H1 (cell line): ENCODE data around the gene SCGN. TPM values are rescaled to one million over a fixed set of nuclear protein-coding genes. Genes with fewer than 3 reads are reported as not detected.

Experiments used
- CTCF ChIA-PET: fragments of 300-600 bp; sonication (Branson Sonifier 250); formaldehyde crosslinking; loops from one replicate; lab custom pipeline; 2021; ENCODE audit not compliant: partially characterized antibody; lab: Charles Lee
- POLR2A ChIA-PET: fragments of 300-600 bp; sonication (Branson Sonifier 250); formaldehyde crosslinking; loops from one replicate; lab custom pipeline; 2021; ENCODE audit warnings: inconsistent platforms; ENCODE audit not compliant: partially characterized antibody; lab: Charles Lee
- DNase-seq, 2 experiments: peaks; one replicate each; pipeline versions ENCODE4 v3.0.0 to v3.0.0-alpha.2; 2010 to 2022; ENCODE audit warnings: low spot score in 2 of 2, low read depth in 1 of 2, mixed read lengths in 1 of 2
- FAIRE-seq: peaks from 2 replicates; lab custom pipeline; 2011; peaks lifted over from hg19 to GRCh38; lab: Jason Lieb, UNC
- H2AFZ ChIP-seq: 2 replicates; pipeline ENCODE4 v1.8.1; 2012; ENCODE audit warnings: low read length, inconsistent platforms
- H2AK5ac ChIP-seq: 2 replicates; pipeline ENCODE4 v1.6.1; 2013; ENCODE audit warnings: low read depth, low read length
- H2BK120ac ChIP-seq: replicated peaks from 2 replicates; pipeline ENCODE3; 2013; ENCODE audit warnings: low read depth, low read length, inconsistent platforms
- H2BK12ac ChIP-seq: 2 replicates; pipeline ENCODE4 v1.6.1; 2013; ENCODE audit warnings: low read depth, low read length
- H2BK15ac ChIP-seq: 2 replicates; pipeline ENCODE4 v1.6.1; 2013; ENCODE audit warnings: low read length
- H2BK20ac ChIP-seq: 2 replicates; pipeline ENCODE4 v1.6.1; 2013; ENCODE audit warnings: low read length
- H2BK5ac ChIP-seq: 2 replicates; pipeline ENCODE4 v1.6.1; 2013; ENCODE audit warnings: low read depth, low read length
- H3K14ac ChIP-seq: 2 replicates; pipeline ENCODE4 v1.6.1; 2013; ENCODE audit warnings: inconsistent platforms; ENCODE audit not compliant: insufficient read length
- H3K18ac ChIP-seq: 2 replicates; pipeline ENCODE4 v1.6.1; 2013; ENCODE audit warnings: low read length; ENCODE audit errors: extremely low read depth
- H3K23ac ChIP-seq: 2 replicates; pipeline ENCODE4 v1.6.1; 2013; ENCODE audit warnings: inconsistent platforms; ENCODE audit not compliant: insufficient read length
- H3K23me2 ChIP-seq: 2 replicates; pipeline ENCODE4 v1.6.1; 2013; ENCODE audit warnings: low read depth, low read length
- H3K27ac ChIP-seq: 2 replicates; pipeline ENCODE4 v1.6.1; 2011; ENCODE audit warnings: low read depth, low read length, inconsistent platforms
- H3K27me3 ChIP-seq, 4 experiments: replicated peaks in 1 of 4; 1 replicate in 1 of 4; 2 replicates in 3 of 4; pipeline versions ENCODE4 v1.6.1 to v1.8.1; 2011 to 2013; ENCODE audit warnings: low read length in 3 of 4, mild to moderate bottlenecking in 3 of 4, inconsistent platforms in 2 of 4, mixed read lengths in 2 of 4, moderate library complexity in 1 of 4; ENCODE audit not compliant: control insufficient read depth in 3 of 4, insufficient read depth in 3 of 4; ENCODE audit errors: extremely low read depth in 1 of 4
- H3K36me3 ChIP-seq, 4 experiments: 2 replicates each; pipeline versions ENCODE4 v1.6.1 to v1.8.1; 2011 to 2013; ENCODE audit warnings: mild to moderate bottlenecking in 4 of 4, low read length in 3 of 4, moderate library complexity in 2 of 4, control low read depth in 1 of 4, inconsistent platforms in 1 of 4; ENCODE audit not compliant: insufficient read depth in 4 of 4, control insufficient read depth in 2 of 4
- H3K4ac ChIP-seq: replicated peaks from 2 replicates; pipeline ENCODE3; 2013; ENCODE audit warnings: low read length, low read depth, mixed read lengths, inconsistent platforms; ENCODE audit not compliant: insufficient read length
- H3K4me1 ChIP-seq, 4 experiments: replicated peaks in 1 of 4; 1 replicate in 1 of 4; 2 replicates in 3 of 4; pipeline versions ENCODE4 v1.6.1 to v1.8.1; 2011 to 2013; ENCODE audit warnings: low read length in 3 of 4, inconsistent platforms in 2 of 4, mixed read lengths in 1 of 4; ENCODE audit not compliant: insufficient read depth in 4 of 4, control insufficient read depth in 3 of 4
- H3K4me2 ChIP-seq, 2 experiments: 2 replicates each; pipeline versions ENCODE4 v1.6.1 to v1.8.1; 2011 to 2013; ENCODE audit warnings: low read depth in 2 of 2, low read length in 2 of 2, control low read depth in 1 of 2, inconsistent platforms in 1 of 2, mild to moderate bottlenecking in 1 of 2; ENCODE audit not compliant: insufficient read depth in 1 of 2
- H3K4me3 ChIP-seq, 4 experiments: fragments of 200-600, 300-600 bp in 1 of 4; sonication (generic), shearing (Covaris generic), sonication (Bioruptor Twin) in 1 of 4; 2 replicates each; pipeline versions ENCODE4 v1.5.1 to v1.8.1; 2011 to 2016; ENCODE audit warnings: low read length in 4 of 4, low read depth in 3 of 4, control low read depth in 2 of 4, inconsistent platforms in 2 of 4, mild to moderate bottlenecking in 2 of 4, mixed read lengths in 1 of 4, moderate library complexity in 1 of 4; ENCODE audit not compliant: insufficient read depth in 2 of 4; ENCODE audit errors: extremely low read depth in 1 of 4
- H3K56ac ChIP-seq: replicated peaks from 2 replicates; pipeline ENCODE3; 2013; ENCODE audit warnings: low read depth, mild to moderate bottlenecking, mixed read lengths, low read length, inconsistent platforms; ENCODE audit not compliant: insufficient read length
- H3K79me1 ChIP-seq: 2 replicates; pipeline ENCODE4 v1.6.1; 2013; ENCODE audit warnings: low read depth, low read length, control low read depth
- H3K79me2 ChIP-seq, 2 experiments: 2 replicates each; pipeline versions ENCODE4 v1.6.1 to v1.8.1; 2012 to 2013; ENCODE audit warnings: low read length in 2 of 2, mild to moderate bottlenecking in 2 of 2, inconsistent platforms in 1 of 2; ENCODE audit not compliant: insufficient read depth in 2 of 2, control insufficient read depth in 1 of 2
- H3K9ac ChIP-seq, 4 experiments: replicated peaks in 1 of 4; 1 replicate in 1 of 4; 2 replicates in 3 of 4; pipeline versions ENCODE4 v1.6.1 to v1.8.1; 2011 to 2013; ENCODE audit warnings: low read depth in 3 of 4, low read length in 3 of 4, control low read depth in 2 of 4, mild to moderate bottlenecking in 2 of 4, moderate library complexity in 2 of 4, inconsistent platforms in 1 of 4; ENCODE audit errors: extremely low read depth in 1 of 4
- H3K9me3 ChIP-seq, 2 experiments: 2 replicates each; pipeline versions ENCODE4 v1.6.1 to v1.8.1; 2012 to 2013; ENCODE audit warnings: mild to moderate bottlenecking in 2 of 2, moderate library complexity in 2 of 2, control low read depth in 1 of 2, inconsistent platforms in 1 of 2, low read depth in 1 of 2, low read length in 1 of 2, mixed read lengths in 1 of 2; ENCODE audit not compliant: insufficient read depth in 2 of 2
- H4K20me1 ChIP-seq, 2 experiments: replicated peaks in 1 of 2; 2 replicates each; pipeline versions ENCODE3 to v1.8.1; 2011 to 2013; ENCODE audit warnings: inconsistent platforms in 2 of 2, low read length in 2 of 2, mild to moderate bottlenecking in 1 of 2; ENCODE audit not compliant: insufficient read depth in 2 of 2, control insufficient read depth in 1 of 2
- H4K5ac ChIP-seq: 2 replicates; pipeline ENCODE4 v1.6.1; 2013; ENCODE audit warnings: low read length, low read depth, mixed read lengths, inconsistent platforms; ENCODE audit not compliant: insufficient read length
- H4K8ac ChIP-seq: 2 replicates; pipeline ENCODE4 v1.8.0; 2013; ENCODE audit warnings: mild to moderate bottlenecking, moderate library complexity, low read length, inconsistent platforms; ENCODE audit not compliant: insufficient read depth; ENCODE audit errors: extremely low read depth
- H4K91ac ChIP-seq: replicated peaks from 2 replicates; pipeline ENCODE3; 2013; ENCODE audit warnings: low read length, mixed read lengths, inconsistent platforms; ENCODE audit not compliant: insufficient read length
- ATF2 ChIP-seq: IDR thresholded peaks from 2 replicates; pipeline ENCODE4 v1.6.1; 2012; ENCODE audit warnings: low read length, inconsistent platforms
- BCL11A ChIP-seq, 2 experiments: IDR thresholded peaks; one replicate each; pipeline ENCODE4 v1.6.1; 2011; ENCODE audit warnings: low read depth in 2 of 2, low read length in 2 of 2, mild to moderate bottlenecking in 2 of 2
- EGR1 ChIP-seq: IDR thresholded peaks from 2 replicates; pipeline ENCODE4 v1.6.1; 2011; ENCODE audit warnings: low read depth, low read length, borderline replicate concordance
- JUND ChIP-seq: IDR thresholded peaks from 2 replicates; pipeline ENCODE4 v1.6.1; 2011; ENCODE audit warnings: mild to moderate bottlenecking, improper control_type of control experiment, low read length
- KDM4A ChIP-seq: IDR thresholded peaks from one replicate; pipeline ENCODE4 v1.7.1; 2012; ENCODE audit warnings: low read depth, mild to moderate bottlenecking, moderate library complexity, low read length, inconsistent platforms; ENCODE audit not compliant: severe bottlenecking
- PHF8 ChIP-seq: fragments of 200-600 bp; sonication (generic); conservative IDR thresholded peaks from 2 replicates; pipeline ENCODE4 v1.7.1; 2012; ENCODE audit warnings: low read depth, mild to moderate bottlenecking, inconsistent platforms, low read length, moderate library complexity
- POLR2A ChIP-seq, 2 experiments: IDR thresholded peaks; 1 replicate in 1 of 2; 2 replicates in 1 of 2; pipeline ENCODE4 v1.6.1; 2011; ENCODE audit warnings: low read depth in 2 of 2, low read length in 2 of 2, mild to moderate bottlenecking in 2 of 2; ENCODE audit errors: control extremely low read depth in 1 of 2
- RBBP5 ChIP-seq: IDR thresholded peaks from 2 replicates; pipeline ENCODE4 v1.7.1; 2012; ENCODE audit warnings: low read depth, mild to moderate bottlenecking, inconsistent platforms, low read length, moderate library complexity, borderline replicate concordance
- RFX5 ChIP-seq: IDR thresholded peaks from 2 replicates; pipeline ENCODE4 v1.6.1; 2011; ENCODE audit warnings: low read depth, low read length, improper control_type of control experiment, borderline replicate concordance
- SAP30 ChIP-seq: fragments of 300-600 bp; sonication (generic); IDR thresholded peaks from 2 replicates; pipeline ENCODE4 v1.7.1; 2012; ENCODE audit warnings: low read length, moderate library complexity, mild to moderate bottlenecking, inconsistent platforms; ENCODE audit not compliant: insufficient read depth, insufficient replicate concordance
- SIRT6 ChIP-seq: IDR thresholded peaks from one replicate; pipeline ENCODE4 v1.7.1; 2012; ENCODE audit warnings: low read length, inconsistent platforms
- TAF1 ChIP-seq: IDR thresholded peaks from 2 replicates; pipeline ENCODE4 v1.6.1; 2011; ENCODE audit warnings: mild to moderate bottlenecking, low read depth, low read length
- TAF7 ChIP-seq: optimal IDR thresholded peaks from 2 replicates; pipeline ENCODE3; 2011; ENCODE audit warnings: low read depth, mild to moderate bottlenecking, inconsistent platforms, low read length, moderate library complexity, borderline replicate concordance
- YY1 ChIP-seq: IDR thresholded peaks from 2 replicates; pipeline ENCODE4 v1.6.1; 2011; ENCODE audit warnings: low read depth, mild to moderate bottlenecking, low read length
- WGBS, 2 experiments: shearing (Covaris generic) in 1 of 2; methylation state at CpG; one replicate each; pipeline versions ENCODE4 v1.1.6 to v1.1.7; 2013 to 2015; ENCODE audit warnings: low lambda C conversion rate in 2 of 2, mixed read lengths in 2 of 2, inconsistent platforms in 1 of 2, low coverage in 1 of 2, missing lambda C conversion rate in 1 of 2; ENCODE audit not compliant: insufficient replicate concordance in 2 of 2, insufficient coverage in 1 of 2, insufficient read length in 1 of 2; ENCODE audit errors: extremely low coverage in 1 of 2, missing lambda C conversion rate in 1 of 2; 5-methylcytosine and 5-hydroxymethylcytosine counted together
- polyA plus RNA-seq, 7 experiments: library from polyadenylated mRNA; depleted of rRNA in 3 of 7; stranded (reverse) in 5 of 7; unstranded in 2 of 7; fragments of >200 nt in 5 of 7; fragments of 200-250 nt in 2 of 7; gene quantifications; 1 replicate in 5 of 7; 2 replicates in 1 of 7; 4 replicates in 1 of 7; pipeline versions ENCODE4 v1.2.1 to v1.2.3, GENCODE V29; 2011 to 2013; ENCODE audit warnings: missing spikeins in 2 of 7, mixed read lengths in 2 of 7
- total RNA-seq: library from RNA; stranded (reverse); fragmentation: NEBNext Ultra II Directional; extraction: Animal tissue kit (Norgen Biotek cat#: 25700); gene quantifications from 2 replicates; pipeline ENCODE4 v1.2.1, GENCODE V29; 2021

Gene SCGN
- total and polyA plus RNA-seq, 2 of the 8 experiments (the other 6 are each of a cell fraction or from before 2014, with no cell fraction given) = not detected

DNA sequence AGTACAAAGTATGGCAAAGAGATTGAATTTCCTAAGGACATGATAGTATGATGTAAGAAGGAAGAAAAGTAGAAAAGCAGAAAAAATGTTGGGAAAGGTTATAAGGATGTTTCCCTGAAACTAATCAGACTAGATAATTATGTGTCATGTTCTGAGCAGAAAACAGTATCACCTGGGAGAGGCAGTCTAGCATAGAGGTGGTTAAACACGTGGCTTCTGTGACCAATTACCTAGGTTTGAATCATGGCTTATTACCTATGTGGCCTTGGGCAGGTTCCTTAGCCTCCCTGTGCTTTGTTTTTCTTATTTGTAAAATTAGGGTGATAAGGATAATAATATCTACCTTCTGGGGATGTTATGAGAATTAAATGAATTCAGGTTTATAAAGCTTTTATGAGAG lies 38.0 kb downstream of the SCGN start:
- Histone ChIP-seq H3K14ac (no peak overlapping the region), H3K4me1 (peaks cover 0 to 6% (median 2%) of the 10 kb centered on the region in 4 experiments; a peak in 3 of 7 replicates), H3K4ac (no peak overlapping the region), H4K91ac (no peak overlapping the region), H3K36me3 (no peaks in the 10 kb centered on the region), H2BK120ac (no peak overlapping the region), H3K27me3 (no peaks in the 10 kb centered on the region), H4K8ac (no peak overlapping the region), H3K79me2 (no peaks in the 10 kb centered on the region), H2BK5ac (no peak overlapping the region), H4K5ac (no peak overlapping the region), H3K23ac (no peak overlapping the region), H3K79me1 (no peaks in the 10 kb centered on the region), H3K4me3 (no peak overlapping the region), H3K9me3 (no peaks in the 10 kb centered on the region), H3K23me2 (no peaks in the 10 kb centered on the region), H2BK12ac (no peak overlapping the region), H2AFZ (no peak overlapping the region), H3K18ac (no peak overlapping the region), H3K56ac (no peak overlapping the region), H2AK5ac (no peak overlapping the region), H3K4me2 (no peak overlapping the region), H2BK20ac (no peak overlapping the region), H2BK15ac (no peak overlapping the region), H3K27ac (no peak overlapping the region), H4K20me1 (no peaks in the 10 kb centered on the region), H3K9ac (no peak overlapping the region)
- no peak for DNase-seq
- POLR2A ChIA-PET = no interaction called here
- FAIRE-seq = no peak
- WGBS, 2 experiments = 68% methylated on average over 1 of the region's 1 CpG; no CpG with 5 or more reads in 1 of the 2 experiments
- CTCF ChIA-PET = no interaction called here
- TF ChIP-seq TAF7 = no peak
- no peak for TF ChIP-seq TAF1
- TF ChIP-seq BCL11A (IDR thresholded peaks at IDR 0.05; ENCODE audit: low read depth in 2 of 2, low read length in 2 of 2) = no peak
- no peak for TF ChIP-seq SAP30
- no peak for TF ChIP-seq ATF2
- no peak for TF ChIP-seq PHF8
- TF ChIP-seq POLR2A (IDR thresholded peaks at IDR 0.05; ENCODE audit: control extremely low read depth in 1 of 2, low read depth in 2 of 2, low read length in 2 of 2) = no peak
- TF ChIP-seq EGR1 = no peak
- no peak for TF ChIP-seq SIRT6
- TF ChIP-seq RFX5 = no peak
- TF ChIP-seq RBBP5 = no peak
- no peak for TF ChIP-seq JUND
- no peak for TF ChIP-seq YY1
- no peak for TF ChIP-seq KDM4A
